ENCODE results near the gene ZMAT5.
"Not testable (repeated sequence)": the region's sequence is repeated elsewhere in the genome, so short reads cannot be mapped to it uniquely, and the experiment has no call there.

ZMAT5 gene

GRCh38 chr22:29756341-29756740, 10.5 kb downstream of the ZMAT5 start:
- no peak for DNase-seq (ENCODE audit: low read depth)
- H3K4me3 ChIP-seq (ENCODE audit: low read length), result no peak overlapping the region
- no peak for TF ChIP-seq CTCF (conservative IDR thresholded peaks at IDR 0.05; ENCODE audit: low read length)

DNA sequence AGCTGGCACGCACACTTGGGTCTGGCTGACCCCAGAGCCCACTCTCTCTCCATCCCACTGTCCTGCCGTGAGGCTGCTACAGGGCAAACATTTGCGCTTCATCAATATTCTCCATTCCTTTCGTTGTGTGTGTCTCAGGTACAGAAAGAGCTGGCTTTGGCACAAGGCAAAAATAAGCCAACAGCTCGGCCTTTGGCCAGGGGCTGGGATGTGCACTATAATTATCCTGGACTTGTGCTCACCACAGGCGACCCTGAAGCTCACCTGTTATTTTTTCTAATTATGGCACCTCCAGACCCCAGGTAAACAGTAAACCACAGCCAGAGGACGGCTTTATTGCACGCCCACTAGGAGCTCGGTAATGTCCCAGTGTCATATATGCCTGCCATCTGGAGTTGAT, 10.9 kb downstream of the ZMAT5 start:
- TF ChIP-seq CTCF (conservative IDR thresholded peaks at IDR 0.05; ENCODE audit: low read length), result no peak
- DNase-seq (ENCODE audit: low read depth), result no peak
- H3K4me3 ChIP-seq (ENCODE audit: low read length), result no peak overlapping the region

GRCh38 chr22:29754658-29755395, 12.0 kb downstream of the ZMAT5 start:
- not testable (repeated sequence) for DNase-seq (ENCODE audit: low read depth)

GRCh38 chr22:29753808-29754657, 12.8 kb downstream of the ZMAT5 start:
- TF ChIP-seq CTCF (conservative IDR thresholded peaks at IDR 0.05; ENCODE audit: low read length), result no peak
- DNase-seq (ENCODE audit: low read depth), result no peak
- no peak overlapping the region for H3K4me3 ChIP-seq (ENCODE audit: low read length)

More at GRCh38 chr22:29754658-29755395, 12.0 kb downstream of the ZMAT5 start:
- H3K4me3 ChIP-seq (ENCODE audit: low read length), result not testable (repeated sequence)

- no peak overlapping the region for H3K4me3 ChIP-seq (ENCODE audit: low read length)
- no peak for TF ChIP-seq CTCF (conservative IDR thresholded peaks at IDR 0.05; ENCODE audit: low read length)
- DNase-seq (ENCODE audit: low read depth), result no peak
These were observed 15.1 kb downstream of the ZMAT5 start for GRCh38 chr22:29751669-29752068.

- DNase-seq (ENCODE audit: low read depth), result no peak
- TF ChIP-seq CTCF (conservative IDR thresholded peaks at IDR 0.05; ENCODE audit: low read length), result no peak
- H3K4me3 ChIP-seq (ENCODE audit: low read length), result no peak overlapping the region
These were observed 16.0 kb downstream of the ZMAT5 start for GRCh38 chr22:29750559-29751538.

DNA sequence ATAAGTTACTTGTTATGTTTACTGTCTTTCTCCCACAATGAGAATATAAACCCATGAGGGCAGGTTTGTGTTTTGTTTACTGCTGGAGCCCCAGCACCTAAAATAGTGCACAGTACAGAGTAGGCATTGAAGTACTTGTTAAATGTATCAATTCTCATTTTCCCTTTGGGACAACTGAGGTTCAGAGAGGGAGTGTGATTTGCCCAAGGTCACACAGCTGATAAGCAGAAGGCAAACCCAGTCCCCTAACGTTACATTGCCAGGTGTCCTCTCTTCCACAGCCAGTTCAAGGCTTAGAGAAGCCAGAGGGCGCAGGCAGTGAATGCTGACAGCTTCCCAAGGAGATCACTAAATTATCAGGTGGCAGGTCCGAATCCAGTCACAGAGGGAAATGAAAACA, 16.8 kb downstream of the ZMAT5 start:
- H3K4me3 ChIP-seq (ENCODE audit: low read length), result no peak overlapping the region
- TF ChIP-seq CTCF (conservative IDR thresholded peaks at IDR 0.05; ENCODE audit: low read length), result no peak
- DNase-seq (ENCODE audit: low read depth), result no peak
